MM.1S (cell line): ENCODE data around the gene DSCAM.

ENCODE experiments used
- EZH2 ChIP-seq: fragments of 300-600 bp; sonication (generic); optimal IDR thresholded peaks from 2 replicates; pipeline ENCODE3; 2017; ENCODE audit warnings: low read depth, mild to moderate bottlenecking, antibody characterized with exemption, low read length, mixed read lengths
- EZH2phosphoT487 ChIP-seq: fragments of 300-600 bp; sonication (generic); IDR thresholded peaks from 2 replicates; pipeline ENCODE4 v1.6.1; 2018; ENCODE audit warnings: antibody characterized with exemption, low read length
- TF ChIP-seq, protein P1 (sequence below): fragments of 300-600 bp; sonication (generic); IDR thresholded peaks from 2 replicates; pipeline ENCODE4 v1.5.1; 2016; ENCODE audit warnings: antibody characterized with exemption, low read length, mixed read lengths

DNA sequence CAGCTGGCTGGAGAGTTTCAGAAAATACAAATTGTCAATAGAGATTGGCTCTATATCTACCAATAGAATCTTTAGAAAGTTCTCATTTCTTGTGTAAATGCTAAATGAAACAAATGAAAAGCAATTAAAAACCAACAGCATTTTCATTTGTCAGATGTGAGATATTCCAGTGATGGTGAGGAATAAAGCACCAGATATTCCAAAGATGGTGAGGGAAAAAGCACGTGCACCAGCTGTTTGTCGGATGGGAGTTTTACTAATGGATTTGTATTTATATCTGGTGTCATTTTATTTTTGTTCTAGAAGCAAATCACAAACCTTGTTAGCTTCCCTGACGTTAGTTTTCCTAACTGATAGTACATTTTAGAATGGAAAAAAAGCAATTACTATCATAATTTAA is 790.9 kb downstream of the DSCAM start:
- TF ChIP-seq, protein P1, sequence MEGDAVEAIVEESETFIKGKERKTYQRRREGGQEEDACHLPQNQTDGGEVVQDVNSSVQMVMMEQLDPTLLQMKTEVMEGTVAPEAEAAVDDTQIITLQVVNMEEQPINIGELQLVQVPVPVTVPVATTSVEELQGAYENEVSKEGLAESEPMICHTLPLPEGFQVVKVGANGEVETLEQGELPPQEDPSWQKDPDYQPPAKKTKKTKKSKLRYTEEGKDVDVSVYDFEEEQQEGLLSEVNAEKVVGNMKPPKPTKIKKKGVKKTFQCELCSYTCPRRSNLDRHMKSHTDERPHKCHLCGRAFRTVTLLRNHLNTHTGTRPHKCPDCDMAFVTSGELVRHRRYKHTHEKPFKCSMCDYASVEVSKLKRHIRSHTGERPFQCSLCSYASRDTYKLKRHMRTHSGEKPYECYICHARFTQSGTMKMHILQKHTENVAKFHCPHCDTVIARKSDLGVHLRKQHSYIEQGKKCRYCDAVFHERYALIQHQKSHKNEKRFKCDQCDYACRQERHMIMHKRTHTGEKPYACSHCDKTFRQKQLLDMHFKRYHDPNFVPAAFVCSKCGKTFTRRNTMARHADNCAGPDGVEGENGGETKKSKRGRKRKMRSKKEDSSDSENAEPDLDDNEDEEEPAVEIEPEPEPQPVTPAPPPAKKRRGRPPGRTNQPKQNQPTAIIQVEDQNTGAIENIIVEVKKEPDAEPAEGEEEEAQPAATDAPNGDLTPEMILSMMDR, result no peak
- TF ChIP-seq EZH2phosphoT487 (no peak), EZH2 (no peak)
